EL (cell line): ENCODE data around the gene PANK1.
A peak's percentile ranks its signal among the peaks of the same experiment; 100 is the strongest.

Experiments
- DNase-seq: peaks from one replicate; pipeline ENCODE4 v3.0.0-alpha.2; 2016

PANK1 gene

DNA sequence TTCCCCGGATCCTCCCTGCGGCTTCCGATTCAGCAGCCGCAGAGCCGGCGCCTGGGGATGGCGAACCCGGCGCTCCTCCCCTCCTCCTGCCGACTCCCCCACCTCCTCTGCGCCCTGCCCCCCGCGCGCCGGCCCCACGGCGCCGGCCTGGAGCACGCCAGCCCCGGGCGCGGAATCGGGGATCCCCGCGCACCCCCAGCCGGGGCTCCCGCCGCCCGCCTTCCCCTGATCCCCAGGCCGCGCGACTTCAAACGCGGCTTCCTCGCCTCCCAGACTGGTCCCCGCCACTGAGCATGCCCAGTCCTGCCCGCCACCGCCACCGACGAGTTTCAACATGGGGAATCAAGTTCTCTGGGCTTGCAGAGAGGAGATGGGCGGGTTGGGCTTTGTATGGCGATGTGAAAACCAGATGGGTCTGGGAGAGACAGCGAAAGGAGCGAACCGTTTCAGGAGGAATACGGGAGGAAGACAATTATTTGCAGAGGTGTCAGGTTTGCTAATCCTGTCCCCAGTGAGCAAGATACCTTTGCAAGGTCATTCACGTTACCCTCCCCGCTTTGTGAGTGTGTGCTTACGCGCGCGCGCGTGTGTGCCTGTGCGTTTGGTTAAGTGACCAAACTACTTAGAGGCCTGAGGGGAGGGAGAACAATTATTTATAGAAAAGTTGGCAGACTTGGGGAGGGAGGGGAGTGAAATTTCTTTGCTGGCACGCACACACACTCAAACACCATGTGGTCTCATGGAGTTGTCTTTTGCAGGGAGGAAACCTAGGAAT lies at the start of gene PANK1:
Gene PANK1, minus strand, starts transcription at position 276 of the 775 bp plus-strand sequence. CDS start 351 bp downstream, outside the sequence.
- peak; percentile 80 for DNase-seq

DNA sequence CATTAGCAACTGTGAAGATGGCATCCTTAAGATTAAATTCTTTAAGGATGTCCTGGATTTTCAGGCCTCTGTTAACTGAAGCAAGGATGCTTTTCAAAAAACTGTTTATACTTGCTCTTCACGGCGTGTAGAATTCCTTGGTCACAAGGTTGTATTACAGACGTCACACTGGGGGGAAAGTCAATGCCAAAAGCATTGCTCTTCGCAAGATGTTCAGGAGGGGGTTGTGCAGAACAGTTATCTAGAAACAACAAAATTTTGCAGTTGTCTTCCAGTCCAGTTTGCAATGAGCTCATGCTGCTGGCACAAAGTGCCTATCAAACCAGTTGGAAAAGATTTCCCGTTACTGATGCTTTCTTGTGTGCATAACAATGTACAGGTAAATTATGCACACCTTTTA lies 48.1 kb upstream of the PANK1 start:
- DNase-seq, result no peak

DNA sequence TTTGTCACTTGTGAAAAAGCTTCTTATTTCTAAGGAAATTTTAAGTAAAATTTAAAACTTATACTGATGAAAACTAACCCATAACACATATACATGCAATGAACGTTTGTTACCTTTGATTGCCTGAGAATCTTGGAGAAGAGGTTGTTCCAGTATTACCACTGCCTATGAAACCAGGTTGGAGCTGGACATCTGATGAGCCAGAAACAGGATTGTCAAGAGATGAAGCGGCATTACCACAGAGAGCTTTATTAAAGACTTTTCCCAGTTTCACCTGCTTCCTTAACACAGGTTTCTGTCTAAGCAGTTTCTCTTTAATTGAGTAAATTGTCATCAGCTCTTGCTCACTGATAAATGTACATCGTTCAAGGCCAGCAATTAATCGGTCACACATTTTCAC lies 47.4 kb upstream of the PANK1 start:
- no peak for DNase-seq

GRCh38 chr10:89690027-89690426 lies 45.0 kb upstream of the PANK1 start:
- DNase-seq, result no peak

- no peak for DNase-seq
These were observed 40.9 kb upstream of the PANK1 start for GRCh38 chr10:89685936-89686335.

- peak; percentile 60 for DNase-seq
These were observed 39.6 kb upstream of the PANK1 start for GRCh38 chr10:89684604-89685003.

- no peak for DNase-seq
These were observed 38.8 kb upstream of the PANK1 start for GRCh38 chr10:89683883-89684282.

GRCh38 chr10:89679986-89680385 lies 34.9 kb upstream of the PANK1 start:
- DNase-seq, result no peak

DNA sequence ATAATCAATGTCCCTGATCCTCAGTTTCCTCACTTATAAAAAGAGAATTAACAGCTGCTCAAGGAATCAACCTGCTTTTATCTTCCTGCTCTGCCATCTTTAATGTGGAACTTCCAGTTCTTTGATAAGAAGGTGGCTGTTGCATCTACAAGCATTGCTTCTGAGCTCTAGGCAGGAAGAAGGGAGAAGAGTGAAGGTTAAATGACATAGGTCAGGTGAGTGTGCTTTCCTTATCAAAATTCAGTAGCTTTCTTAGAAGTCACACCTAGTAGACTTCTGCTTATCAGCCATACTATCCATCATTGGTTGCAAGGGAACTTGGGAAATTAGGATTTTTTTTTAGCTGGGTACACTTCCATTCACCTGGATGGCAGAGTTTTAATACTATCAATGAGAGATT lies 32.3 kb upstream of the PANK1 start:
- DNase-seq, result no peak

DNA sequence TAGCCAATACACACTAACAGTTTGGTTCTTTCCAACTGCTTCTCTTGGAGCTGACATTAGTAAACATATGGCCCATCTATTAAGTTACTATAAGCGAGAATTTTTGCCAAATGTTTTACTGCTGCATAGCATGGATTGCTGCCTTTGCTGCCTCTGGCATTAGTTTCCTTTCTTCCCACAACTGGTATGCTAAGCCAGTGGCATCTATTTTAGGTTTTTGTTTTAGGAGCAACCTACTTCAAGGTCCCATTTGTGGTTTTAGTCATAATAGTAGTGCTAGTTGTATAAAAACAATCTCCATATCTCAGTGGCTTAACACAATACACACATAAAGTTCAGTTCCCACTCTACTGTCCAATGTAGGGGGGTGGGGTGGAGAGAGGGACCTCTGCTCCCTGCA lies 25.9 kb upstream of the PANK1 start:
- no peak for DNase-seq

GRCh38 chr10:89669985-89670384 lies 24.9 kb upstream of the PANK1 start:
- DNase-seq, result no peak

DNA sequence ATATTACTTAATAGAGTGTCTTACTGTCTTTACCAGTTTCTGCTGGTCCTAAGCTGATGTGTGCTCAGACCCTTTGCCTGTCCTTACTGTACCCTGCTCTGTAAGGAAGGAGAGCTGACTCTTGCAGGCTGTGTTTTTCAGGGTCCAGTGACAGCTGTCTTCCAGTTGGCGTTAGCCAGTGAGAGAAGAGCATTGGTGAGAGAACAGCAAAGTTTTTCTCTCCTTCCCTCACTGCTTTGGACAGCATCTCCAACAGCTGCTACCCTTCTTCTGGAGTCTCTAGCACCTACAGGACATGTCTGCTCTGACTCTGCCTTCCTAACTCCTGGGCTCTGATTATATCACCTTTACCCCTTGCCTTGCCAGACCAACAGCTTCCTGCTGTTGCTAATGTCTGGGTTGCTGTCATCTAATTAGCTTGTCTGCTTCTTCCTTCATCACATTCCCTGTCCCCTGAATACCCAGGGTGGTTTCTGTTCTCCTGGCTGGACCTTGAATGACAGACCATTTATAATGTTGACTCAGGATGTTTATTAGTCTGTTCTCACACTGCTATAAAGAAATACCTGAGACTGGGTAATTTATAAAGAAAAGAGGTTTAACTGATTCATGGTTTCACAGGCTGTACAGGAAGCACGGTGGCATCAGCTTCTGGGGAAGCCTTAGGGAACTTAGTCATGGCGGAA lies 23.5 kb upstream of the PANK1 start:
- no peak for DNase-seq

DNA sequence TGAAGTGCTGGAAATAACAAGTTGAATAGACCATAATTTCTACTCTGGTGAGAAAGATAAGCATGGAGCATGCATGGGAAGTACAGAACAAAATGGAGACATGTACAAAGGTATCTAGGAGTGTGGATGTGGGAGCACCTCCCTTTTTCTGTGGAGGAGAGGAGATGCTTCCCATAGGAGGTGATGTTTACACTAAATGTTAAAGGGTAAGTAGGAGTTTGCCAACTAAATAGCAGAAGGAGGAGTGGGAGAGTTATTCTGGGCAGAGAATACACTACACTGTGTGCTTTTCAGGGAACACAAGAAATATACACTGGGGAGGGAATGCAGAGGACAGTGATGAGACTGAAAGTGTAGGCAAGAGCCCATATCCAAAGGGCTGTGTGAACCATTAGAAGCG lies 21.1 kb upstream of the PANK1 start:
- DNase-seq, result no peak

DNA sequence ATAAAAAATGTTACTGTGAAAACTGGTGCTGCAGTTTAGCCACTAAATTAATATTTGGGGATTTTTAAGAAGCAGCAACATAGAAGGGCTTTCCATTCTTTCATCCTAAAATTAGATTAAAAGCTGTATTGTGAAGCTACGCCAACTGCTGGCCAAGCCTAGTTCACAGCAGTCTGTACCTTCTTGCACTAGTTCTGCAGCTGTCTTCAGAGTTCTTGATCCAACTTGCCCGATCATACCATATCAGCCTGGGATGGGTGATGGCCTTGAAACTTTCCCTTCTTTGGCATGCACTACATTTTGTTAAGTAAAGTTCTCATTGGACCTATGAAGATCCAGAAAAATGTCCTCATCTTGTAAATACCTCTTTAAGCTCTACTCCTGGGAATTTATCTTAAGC lies 20.3 kb upstream of the PANK1 start:
- no peak for DNase-seq

- no peak for DNase-seq
These were observed 19.2 kb upstream of the PANK1 start for GRCh38 chr10:89664203-89664602.

DNA sequence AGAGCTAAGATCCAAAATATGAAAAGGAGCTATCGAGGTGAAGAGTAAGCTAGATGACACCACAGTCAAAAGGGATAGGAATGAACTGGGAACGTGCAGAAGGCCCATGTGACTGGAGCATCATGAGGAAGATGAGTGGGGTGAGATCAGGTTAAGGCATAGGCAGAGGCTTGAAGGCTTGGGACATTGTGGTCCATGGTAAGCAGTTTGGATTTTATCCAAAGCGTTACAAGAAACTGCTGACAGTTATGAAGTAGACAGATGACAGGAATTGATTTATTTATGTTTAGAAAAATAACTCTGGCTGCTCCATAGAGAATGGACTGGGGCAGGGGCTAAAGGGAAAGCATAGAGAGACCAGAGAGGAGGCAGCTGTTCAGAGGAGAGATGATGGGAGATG lies 18.1 kb upstream of the PANK1 start:
- no peak for DNase-seq

- DNase-seq, result peak; percentile 24
These were observed 17.6 kb upstream of the PANK1 start for GRCh38 chr10:89662596-89662995.

GRCh38 chr10:89659143-89660131 lies 14.4 kb upstream of the PANK1 start:
- DNase-seq, result peak; percentile 78

DNA sequence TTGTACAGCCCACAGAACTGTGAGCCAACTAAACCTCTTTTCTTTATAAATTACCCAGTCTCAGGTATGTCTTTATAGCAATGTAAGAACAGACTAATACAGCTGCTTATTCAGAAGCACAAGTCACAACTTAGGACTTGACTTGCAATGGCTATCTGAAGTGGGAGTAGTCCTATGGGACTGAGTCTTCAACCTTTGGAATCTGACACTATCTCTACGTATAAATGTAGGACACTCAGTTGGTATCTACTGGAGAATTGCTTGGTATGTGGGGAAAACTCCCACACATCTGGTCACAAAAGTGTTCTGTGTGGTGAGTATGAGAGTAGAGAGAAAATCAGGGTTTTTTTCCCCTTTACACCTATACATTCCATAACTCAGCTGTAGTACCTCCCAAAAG lies 12.3 kb upstream of the PANK1 start:
- no peak for DNase-seq

GRCh38 chr10:89655722-89656121 lies 10.7 kb upstream of the PANK1 start:
- DNase-seq, result no peak

DNA sequence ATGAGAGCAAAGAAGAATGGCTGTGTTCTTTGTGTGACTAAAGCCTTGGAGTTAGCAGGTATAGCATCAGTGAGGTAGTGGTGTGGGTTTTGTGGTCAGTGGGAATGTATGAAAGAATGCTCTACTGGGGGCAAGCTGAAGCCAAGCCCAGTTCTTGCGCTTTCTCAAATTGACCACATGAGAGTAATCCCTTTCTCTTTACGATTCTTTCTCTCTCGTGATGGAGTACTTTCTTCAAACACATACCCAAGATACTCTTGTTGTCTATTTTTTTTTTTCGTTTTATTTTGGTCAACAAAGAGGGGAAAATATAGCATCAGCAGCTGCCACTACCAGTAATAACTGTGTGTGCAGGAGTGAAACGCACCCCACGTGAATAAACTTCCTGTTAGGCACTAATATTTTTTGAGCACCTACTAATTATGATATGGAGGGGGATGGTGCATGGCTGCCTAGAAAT lies 8.4 kb upstream of the PANK1 start:
- peak; percentile 65 for DNase-seq

GRCh38 chr10:89652806-89653370 lies 7.8 kb upstream of the PANK1 start:
- no peak for DNase-seq
